ENCODE results near the gene ZNF644. TPM values are rescaled to one million over a fixed set of nuclear protein-coding genes. Genes with fewer than 3 reads are reported as not detected.

ZNF644 gene
- total and polyA plus RNA-seq, 11 donors: 15.2 to 46.6 (median 31.4) TPM

DNA sequence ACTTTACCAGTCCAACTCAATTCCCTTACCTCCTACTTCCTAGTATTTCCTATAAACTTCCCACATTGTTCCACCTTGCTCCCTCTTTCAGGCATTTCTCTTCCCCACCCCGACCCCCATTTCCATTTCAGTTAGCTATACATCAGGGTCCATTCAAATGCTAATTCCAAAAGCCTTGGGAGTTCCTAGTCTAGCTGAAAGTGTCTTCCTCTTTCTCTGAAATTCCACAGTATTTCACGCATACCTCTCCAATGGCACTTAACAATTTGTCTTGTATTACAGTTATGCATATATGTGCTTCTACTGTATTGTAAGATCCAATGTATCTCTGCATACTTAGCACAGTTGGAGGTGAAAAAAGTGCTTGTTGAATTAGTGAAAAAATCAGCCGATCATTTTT, 94.9 kb downstream of the ZNF644 start:
- Histone ChIP-seq H3K4me3 (no peak overlapping the region), H3K36me3 (no peaks in the 10 kb centered on the region), H3K27ac (no peak overlapping the region), H3K9me3 (no peaks in the 10 kb centered on the region), H3K4me1 (peaks cover 5 to 51% (median 37%) of the 10 kb centered on the region in 12 donors), H3K27me3 (no peaks in the 10 kb centered on the region)
- ATAC-seq (no peak), DNase-seq (no peak)
- TF ChIP-seq, protein P1, sequence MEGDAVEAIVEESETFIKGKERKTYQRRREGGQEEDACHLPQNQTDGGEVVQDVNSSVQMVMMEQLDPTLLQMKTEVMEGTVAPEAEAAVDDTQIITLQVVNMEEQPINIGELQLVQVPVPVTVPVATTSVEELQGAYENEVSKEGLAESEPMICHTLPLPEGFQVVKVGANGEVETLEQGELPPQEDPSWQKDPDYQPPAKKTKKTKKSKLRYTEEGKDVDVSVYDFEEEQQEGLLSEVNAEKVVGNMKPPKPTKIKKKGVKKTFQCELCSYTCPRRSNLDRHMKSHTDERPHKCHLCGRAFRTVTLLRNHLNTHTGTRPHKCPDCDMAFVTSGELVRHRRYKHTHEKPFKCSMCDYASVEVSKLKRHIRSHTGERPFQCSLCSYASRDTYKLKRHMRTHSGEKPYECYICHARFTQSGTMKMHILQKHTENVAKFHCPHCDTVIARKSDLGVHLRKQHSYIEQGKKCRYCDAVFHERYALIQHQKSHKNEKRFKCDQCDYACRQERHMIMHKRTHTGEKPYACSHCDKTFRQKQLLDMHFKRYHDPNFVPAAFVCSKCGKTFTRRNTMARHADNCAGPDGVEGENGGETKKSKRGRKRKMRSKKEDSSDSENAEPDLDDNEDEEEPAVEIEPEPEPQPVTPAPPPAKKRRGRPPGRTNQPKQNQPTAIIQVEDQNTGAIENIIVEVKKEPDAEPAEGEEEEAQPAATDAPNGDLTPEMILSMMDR (IDR thresholded peaks at IDR 0.05): no peak
- no peak for TF ChIP-seq POLR2A (IDR thresholded peaks at IDR 0.05)
- WGBS, 4 donors: 65 to 85% (median 72%) methylated on average over 3 of the region's 3 CpGs
- intact Hi-C loops (cut with DNase I): no loop called here

DNA sequence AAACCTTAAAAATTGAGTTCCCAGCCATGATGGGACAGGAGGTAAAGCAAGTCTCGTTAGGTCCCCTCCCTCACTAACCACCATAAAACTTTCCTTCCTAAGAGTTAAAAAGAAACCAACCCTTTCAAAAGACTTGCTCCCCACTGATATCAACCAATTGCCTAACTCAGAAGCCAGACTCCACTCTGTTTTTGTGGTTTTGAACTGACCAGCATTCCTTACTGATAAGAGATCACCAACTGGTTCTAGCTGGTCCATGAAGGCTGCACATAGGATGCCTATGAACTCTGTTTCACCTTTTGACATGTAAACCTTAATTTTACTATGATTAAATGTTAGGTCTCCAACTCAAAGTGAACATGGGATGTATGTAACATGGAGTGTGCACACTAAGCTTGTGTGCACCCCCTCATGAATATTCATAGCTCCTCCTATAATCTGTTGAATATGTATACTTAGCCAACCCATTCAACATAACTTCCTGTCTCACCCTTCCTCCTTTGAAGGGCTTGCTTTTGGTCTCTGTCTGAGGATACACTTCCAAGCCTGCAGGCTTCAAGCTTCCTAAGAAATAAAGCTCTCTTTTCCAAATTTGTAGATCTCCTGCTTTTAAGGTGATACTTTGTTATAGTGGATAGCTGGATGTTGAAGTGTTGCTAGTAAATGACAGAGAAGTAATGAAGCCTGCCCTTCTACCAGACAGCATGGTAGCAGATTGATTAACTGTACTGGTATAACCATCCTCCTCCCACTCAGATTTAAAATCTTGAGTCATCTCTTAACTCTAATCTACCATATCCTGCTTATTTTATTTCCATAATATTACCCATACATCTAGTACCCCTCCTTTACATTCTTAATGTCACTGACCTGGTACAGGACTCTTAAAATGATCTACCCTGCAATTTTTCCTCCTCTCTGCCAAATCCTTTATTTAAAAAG, 95.6 kb downstream of the ZNF644 start:
- no peak for DNase-seq
- WGBS, 4 donors: 80 to 98% (median 90%) methylated on average over 1 of the region's 1 CpG
- peaks cover 5 to 53% (median 42%) of the 10 kb centered on the region in 12 donors for H3K4me1 ChIP-seq
- no peak for TF ChIP-seq POLR2A (IDR thresholded peaks at IDR 0.05)
- TF ChIP-seq, protein P1 (IDR thresholded peaks at IDR 0.05): no peak
- no peak for ATAC-seq
- H3K27me3 ChIP-seq: no peaks in the 10 kb centered on the region
- intact Hi-C loops (cut with DNase I): no loop called here
- H3K4me3 ChIP-seq: no peak overlapping the region
- no peak overlapping the region for H3K27ac ChIP-seq
- H3K9me3 ChIP-seq: no peaks in the 10 kb centered on the region
- H3K36me3 ChIP-seq: no peaks in the 10 kb centered on the region

DNA sequence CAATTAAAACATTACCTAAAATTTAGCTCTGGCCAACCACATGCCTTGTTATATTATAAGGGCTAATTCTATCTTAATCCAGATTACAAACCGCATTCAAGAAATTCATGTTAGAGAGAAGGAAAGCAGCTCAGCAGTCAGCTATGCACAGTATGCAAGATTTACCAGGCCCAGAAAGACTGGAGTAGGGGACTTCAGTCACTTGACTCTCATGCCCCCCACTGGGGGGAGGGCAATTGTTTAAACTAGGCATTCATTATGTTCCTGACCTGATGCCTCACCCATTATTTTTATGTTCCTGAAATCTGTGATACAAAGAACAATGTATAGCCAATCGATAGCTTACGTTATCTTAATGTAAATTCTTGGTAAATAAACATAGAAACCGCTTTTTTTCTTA, 96.9 kb downstream of the ZNF644 start:
- no peak for DNase-seq
- TF ChIP-seq POLR2A (IDR thresholded peaks at IDR 0.05): no peak
- TF ChIP-seq, protein P1 (IDR thresholded peaks at IDR 0.05): no peak
- intact Hi-C loops (cut with DNase I): no loop called here
- H3K9me3 ChIP-seq: no peaks in the 10 kb centered on the region
- H3K36me3 ChIP-seq: no peaks in the 10 kb centered on the region
- H3K4me1 ChIP-seq: peaks cover 5 to 61% (median 54%) of the 10 kb centered on the region in 12 donors
- WGBS, 4 donors: 79 to 88% (median 85%) methylated on average over 4 of the region's 4 CpGs
- no peak overlapping the region for H3K4me3 ChIP-seq
- no peak for ATAC-seq
- H3K27me3 ChIP-seq: no peaks in the 10 kb centered on the region
- peak overlapping the region in 4 of 12 donors; percentile 12 to 42 (median 26) for H3K27ac ChIP-seq

DNA sequence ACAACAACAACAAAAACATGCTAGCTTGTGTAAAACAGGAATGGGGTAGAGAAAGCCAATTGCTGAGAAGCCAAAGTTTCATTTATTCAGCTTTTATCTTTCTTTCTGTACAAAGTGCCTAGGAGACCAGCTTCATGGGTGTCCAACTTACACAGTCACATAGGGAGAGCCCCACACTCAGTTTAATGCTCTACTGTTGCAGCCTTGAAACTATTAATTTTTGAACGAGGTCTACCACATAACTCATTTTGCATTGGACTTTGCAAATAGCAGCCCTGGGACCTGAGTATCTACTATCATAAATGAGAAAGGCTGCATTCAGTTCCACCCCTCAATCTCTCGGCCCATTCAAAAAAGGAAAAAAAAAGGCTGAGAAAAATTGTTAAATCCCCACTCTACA, 98.8 kb downstream of the ZNF644 start:
- Histone ChIP-seq H3K4me1 (peaks cover 0 to 72% (median 58%) of the 10 kb centered on the region in 12 donors), H3K27me3 (no peaks in the 10 kb centered on the region), H3K27ac (peak overlapping the region in 7 of 12 donors; percentile 12 to 63 (median 42)), H3K36me3 (no peaks in the 10 kb centered on the region), H3K9me3 (no peaks in the 10 kb centered on the region), H3K4me3 (no peak overlapping the region)
- intact Hi-C loops (cut with DNase I): no loop called here
- TF ChIP-seq, protein P1 (IDR thresholded peaks at IDR 0.05): no peak
- no peak for TF ChIP-seq POLR2A (IDR thresholded peaks at IDR 0.05)
- DNase-seq: no peak
- ATAC-seq: peak in 1 of 4 donors; percentile 34
- 45 to 55% (median 50%) methylated on average over 2 of the region's 2 CpGs for WGBS, 4 donors

All from heart left ventricle (tissue), 16 donors.